LNCaP clone FGC (cell line): ENCODE results near the gene DNTT.

Experiments
- DNase-seq: peaks from one replicate; pipeline ENCODE4 v3.0.0-alpha.2; 2011; ENCODE audit warnings: low read depth
- H3K4me3 ChIP-seq: 2 replicates; pipeline ENCODE4 v1.5.1; 2011; ENCODE audit warnings: mild to moderate bottlenecking, low read depth, low read length, control low read depth
- CTCF ChIP-seq: IDR thresholded peaks from 2 replicates; pipeline ENCODE4 v1.5.1; 2012; ENCODE audit warnings: mild to moderate bottlenecking; ENCODE audit not compliant: control insufficient read depth, insufficient read depth; ENCODE audit errors: extremely low read depth

Gene DNTT

GRCh38 chr10:96321822-96322221 is 17.6 kb downstream of the DNTT start:
- H3K4me3 ChIP-seq = no peak overlapping the region
- no peak for TF ChIP-seq CTCF
- DNase-seq = no peak

DNA sequence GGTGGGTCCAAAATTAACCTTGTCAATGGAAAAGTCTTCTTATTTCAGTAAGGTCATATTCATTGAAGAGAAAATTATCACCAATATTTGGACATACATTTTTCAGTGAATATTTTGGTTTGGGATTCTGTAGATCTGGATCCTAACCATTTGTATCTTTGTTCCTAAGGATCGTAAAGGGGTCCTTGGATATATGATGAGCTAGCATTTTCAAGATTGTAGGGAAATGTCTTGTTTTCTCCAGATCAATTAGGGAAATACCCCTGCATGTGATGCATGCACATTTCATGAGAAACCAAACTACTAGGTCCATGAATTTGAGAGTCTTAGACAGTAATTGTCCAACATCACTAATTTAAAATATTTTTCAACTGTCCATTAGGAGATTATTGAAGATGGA is 18.0 kb downstream of the DNTT start:
- no peak for TF ChIP-seq CTCF
- no peak overlapping the region for H3K4me3 ChIP-seq
- DNase-seq = no peak

DNA sequence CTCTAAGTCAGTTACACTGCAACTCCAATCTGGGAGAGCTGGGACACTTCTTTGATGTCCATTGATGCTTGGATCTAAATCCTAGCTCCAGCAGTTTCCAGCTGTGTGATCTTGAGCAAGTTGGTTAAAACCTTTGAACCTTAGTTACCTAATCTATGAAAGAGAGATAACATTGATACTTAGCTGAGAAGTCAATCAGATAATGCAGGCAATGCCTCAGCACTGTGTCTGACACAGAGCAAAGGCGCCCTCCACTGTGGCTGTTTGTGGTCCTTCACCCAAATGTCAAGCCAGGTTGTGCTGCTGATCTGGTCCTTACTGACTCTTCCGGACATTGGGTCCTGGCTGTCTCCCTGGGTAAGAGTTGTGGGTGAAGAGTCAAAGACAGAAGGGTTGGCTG is 20.2 kb downstream of the DNTT start:
- TF ChIP-seq CTCF = no peak
- no peak overlapping the region for H3K4me3 ChIP-seq
- DNase-seq = no peak

GRCh38 chr10:96325719-96326373 is 21.6 kb downstream of the DNTT start:
- no peak for DNase-seq
- no peak for TF ChIP-seq CTCF
- no peak overlapping the region for H3K4me3 ChIP-seq

GRCh38 chr10:96327462-96327861 is 23.2 kb downstream of the DNTT start:
- no peak for TF ChIP-seq CTCF
- no peak overlapping the region for H3K4me3 ChIP-seq
- DNase-seq = no peak

GRCh38 chr10:96333101-96333500 is 28.9 kb downstream of the DNTT start:
- DNase-seq = no peak
- no peak for TF ChIP-seq CTCF
- H3K4me3 ChIP-seq = no peak overlapping the region
